HCT116 (cell line): Measurements from ENCODE around the gene FBXW4. TPM values are rescaled to one million over a fixed set of nuclear protein-coding genes. Genes with fewer than 3 reads are reported as not detected.

Source experiments
- ATAC-seq: fragments of 200-7000 bp; cut with Tn5 transposase; 2 replicates; pipeline ENCODE4 v1.9.1; 2020; ENCODE audit warnings: mild to moderate bottlenecking, moderate library complexity
- BruUV-seq: library from RNA; stranded (reverse); fragments of 400-500 nt; replicated peaks from 2 replicates; lab custom pipeline; 2021; lab: Mats Ljungman, UMichigan
- CTCF ChIA-PET: fragments of 300-600 bp; sonication (Branson Sonifier 250); formaldehyde crosslinking; loops from one replicate; lab custom pipeline; 2021; ENCODE audit warnings: antibody characterized with exemption; lab: Charles Lee
- POLR2A ChIA-PET: fragments of 300-600, 350-600 bp; sonication (Branson Sonifier 250); formaldehyde crosslinking; loops from one replicate; lab custom pipeline; 2021; ENCODE audit warnings: antibody characterized with exemption; lab: Charles Lee
- RAD21 ChIA-PET, 2 experiments: fragments of 300-600 bp; sonication (Branson Sonifier 250); formaldehyde crosslinking; loops; one replicate each; lab custom pipeline; 2023; ENCODE audit warnings: low total read pairs in 2 of 2; ENCODE audit not compliant: uncharacterized antibody in 2 of 2, unreplicated experiment in 2 of 2, low non-redundant PET in 1 of 2; lab: Charles Lee
- DNase-seq: peaks from one replicate; pipeline ENCODE4 v3.0.0-alpha.2; 2010; ENCODE audit warnings: low read depth, low spot score
- H2AFZ ChIP-seq: fragments of 200-600 bp; shearing (Covaris generic), sonication (generic); 2 replicates; pipeline ENCODE4 v1.6.1; 2017; ENCODE audit warnings: low read depth, mixed run types, mixed read lengths, antibody characterized with exemption, low read length; ENCODE audit not compliant: poor library complexity, severe bottlenecking
- H3K27ac ChIP-seq: 2 replicates; pipeline ENCODE4 v1.5.1; 2012; ENCODE audit warnings: low read depth, low read length
- H3K27me3 ChIP-seq: fragments of 200-600 bp; sonication (generic); 2 replicates; pipeline ENCODE4 v1.6.1; 2016; ENCODE audit warnings: mixed run types, low read length, mixed read lengths; ENCODE audit not compliant: insufficient read depth
- H3K36me3 ChIP-seq, 2 experiments: fragments of 200-500 bp in 1 of 2; fragments of 200-600 bp in 1 of 2; sonication (Bioruptor generic) in 1 of 2; sonication (generic) in 1 of 2; 2 replicates each; pipeline versions ENCODE4 v1.5.1 to v1.6.1; 2014 to 2016; ENCODE audit warnings: low read length in 2 of 2, inconsistent platforms in 1 of 2, mixed read lengths in 1 of 2, mixed run types in 1 of 2; ENCODE audit not compliant: insufficient read depth in 2 of 2, control insufficient read depth in 1 of 2
- H3K4me1 ChIP-seq, 2 experiments: fragments of 200-600 bp in 1 of 2; sonication (generic) in 1 of 2; 2 replicates each; pipeline versions ENCODE4 v1.5.1 to v1.6.1; 2012 to 2017; ENCODE audit warnings: low read length in 2 of 2, inconsistent platforms in 1 of 2, mild to moderate bottlenecking in 1 of 2, mixed read lengths in 1 of 2, mixed run types in 1 of 2, moderate library complexity in 1 of 2; ENCODE audit not compliant: insufficient read depth in 2 of 2, control insufficient read depth in 1 of 2
- H3K4me2 ChIP-seq: fragments of 200-600 bp; sonication (generic); 2 replicates; pipeline ENCODE4 v1.6.1; 2017; ENCODE audit warnings: mixed run types, low read length, mixed read lengths
- H3K4me3 ChIP-seq, 2 experiments: fragments of 200-600 bp in 1 of 2; sonication (generic) in 1 of 2; replicated peaks in 1 of 2; 2 replicates each; pipeline ENCODE4 v1.5.1; 2011 to 2016; ENCODE audit warnings: low read length in 2 of 2, control low read depth in 1 of 2, low read depth in 1 of 2, mild to moderate bottlenecking in 1 of 2, mixed read lengths in 1 of 2, mixed run types in 1 of 2
- H3K79me2 ChIP-seq: fragments of 200-600 bp; sonication (generic); 2 replicates; pipeline ENCODE4 v1.6.1; 2017; ENCODE audit warnings: mild to moderate bottlenecking, mixed run types, low read length, moderate library complexity, mixed read lengths; ENCODE audit not compliant: insufficient read depth
- H3K9ac ChIP-seq: fragments of 200-600 bp; sonication (generic); 2 replicates; pipeline ENCODE4 v1.6.1; 2016; ENCODE audit warnings: low read length, mixed read lengths
- H3K9me2 ChIP-seq: fragments of 200-600 bp; sonication (generic), shearing (Covaris generic); 2 replicates; pipeline ENCODE4 v1.6.1; 2017; ENCODE audit warnings: mixed run types, mild to moderate bottlenecking, moderate library complexity; ENCODE audit not compliant: insufficient read depth
- H3K9me3 ChIP-seq, 2 experiments: fragments of 200-500 bp in 1 of 2; fragments of 200-600 bp in 1 of 2; sonication (Bioruptor generic) in 1 of 2; sonication (generic) in 1 of 2; 2 replicates each; pipeline ENCODE4 v1.6.1; 2014 to 2017; ENCODE audit warnings: low read length in 2 of 2, mixed read lengths in 2 of 2, inconsistent platforms in 1 of 2, low read depth in 1 of 2, mild to moderate bottlenecking in 1 of 2, mixed run types in 1 of 2, moderate library complexity in 1 of 2; ENCODE audit not compliant: control insufficient read depth in 1 of 2, insufficient read depth in 1 of 2
- H4K20me1 ChIP-seq: fragments of 200-600 bp; sonication (generic), shearing (Covaris generic); 2 replicates; pipeline ENCODE4 v1.6.1; 2017; ENCODE audit warnings: mixed run types, mild to moderate bottlenecking, moderate library complexity; ENCODE audit not compliant: insufficient read depth
- CBX3 ChIP-seq: IDR thresholded peaks from 2 replicates; pipeline ENCODE4 v1.6.1; 2012; ENCODE audit warnings: low read depth
- EGR1 ChIP-seq: IDR thresholded peaks from 2 replicates; pipeline ENCODE4 v1.6.1; 2012; ENCODE audit warnings: low read depth
- EZH2 ChIP-seq: fragments of 200-600 bp; sonication (generic); IDR thresholded peaks from 2 replicates; pipeline ENCODE4 v1.6.1; 2017; ENCODE audit warnings: antibody characterized with exemption, mixed run types
- EZH2phosphoT487 ChIP-seq: fragments of 200-600 bp; IDR thresholded peaks from 2 replicates; pipeline ENCODE4 v1.6.1; 2018; ENCODE audit warnings: antibody characterized with exemption, borderline replicate concordance
- JUND ChIP-seq: IDR thresholded peaks from 2 replicates; pipeline ENCODE4 v1.6.1; 2012
- REST ChIP-seq: IDR thresholded peaks from 2 replicates; pipeline ENCODE4 v1.6.1; 2012; ENCODE audit warnings: low read depth
- SIN3A ChIP-seq: IDR thresholded peaks from 2 replicates; pipeline ENCODE4 v1.6.1; 2012; ENCODE audit warnings: low read depth
- TCF7L2 ChIP-seq: IDR thresholded peaks from 2 replicates; pipeline ENCODE4 v1.7.0; 2011; ENCODE audit warnings: borderline replicate concordance, inconsistent platforms; ENCODE audit not compliant: insufficient read depth, insufficient read length; ENCODE audit errors: extremely low read depth
- ZFX ChIP-seq: fragments of 450-650 bp; IDR thresholded peaks from 2 replicates; pipeline ENCODE4 v1.6.1; 2017
- ZNF274 ChIP-seq: fragments of 200-500 bp; sonication (Bioruptor generic); IDR thresholded peaks from 2 replicates; pipeline ENCODE4 v1.6.1; 2014; ENCODE audit warnings: mild to moderate bottlenecking, low read depth, low read length, inconsistent platforms
- intact Hi-C: fragments of 100-400 bp; cut with micrococcal nuclease; formaldehyde crosslinking; loops from 2 replicates; pipeline ENCODE4 v1.10.0; 2022
- total RNA-seq: library from RNA; stranded (reverse); gene quantifications from one replicate; pipeline ENCODE4 v1.2.1, GENCODE V29; 2021; ENCODE audit not compliant: unreplicated experiment

Gene FBXW4
- total RNA-seq, 1 experiment from 2014 or later, result 35.3 TPM

DNA sequence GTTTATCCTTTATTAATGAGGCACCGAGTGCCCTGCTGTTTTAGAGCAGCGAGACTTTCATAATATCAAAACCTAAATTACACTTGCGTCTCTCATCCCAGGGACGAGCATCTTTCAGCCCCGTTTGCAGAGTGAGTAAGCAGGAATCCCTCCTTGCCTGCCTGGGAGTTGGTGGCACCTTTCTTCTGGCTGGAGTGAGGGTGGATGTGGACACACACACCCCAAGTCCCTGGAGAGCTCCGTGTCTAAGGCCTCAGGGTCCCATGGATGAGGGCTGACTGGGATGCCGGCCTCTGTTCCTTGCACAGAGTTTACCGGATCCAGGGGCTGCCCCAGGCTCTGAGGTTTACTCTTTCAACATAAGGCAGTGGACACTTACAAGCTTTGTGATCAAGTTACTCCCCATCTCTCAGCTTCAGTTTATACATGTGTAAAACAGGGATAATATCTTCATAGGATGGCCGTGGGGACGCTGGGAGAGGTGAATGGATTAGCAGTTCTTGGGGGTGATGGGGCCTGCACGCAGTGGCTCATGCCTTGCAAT is 131.4 kb downstream of the FBXW4 start:
- Histone ChIP-seq H4K20me1 (no peaks in the 10 kb centered on the region), H3K27ac (no peak overlapping the region), H2AFZ (no peak overlapping the region), H3K36me3 (no peaks in the 10 kb centered on the region), H3K9me3 (no peaks in the 10 kb centered on the region), H3K4me3 (no peak overlapping the region), H3K79me2 (no peaks in the 10 kb centered on the region)
- ChIA-PET RAD21 (no interaction called here), POLR2A (no interaction called here), CTCF (no interaction called here)
- no peak for DNase-seq
- no peak for TF ChIP-seq SIN3A
- TF ChIP-seq ZNF274, result no peak
- TF ChIP-seq EZH2, result no peak
- no peak for TF ChIP-seq ZFX
- TF ChIP-seq TCF7L2, result no peak
- no peak for TF ChIP-seq CBX3
- no peak for TF ChIP-seq EGR1
- no peak for TF ChIP-seq REST
- no peak for TF ChIP-seq EZH2phosphoT487
- TF ChIP-seq JUND, result no peak
- TF ChIP-seq, all 23 proteins: peak for 0
- no peak overlapping the region for H3K4me2 ChIP-seq
- ATAC-seq, result no peak
- H3K9me2 ChIP-seq, result no peaks in the 10 kb centered on the region
- no peak overlapping the region for H3K9ac ChIP-seq
- BruUV-seq, result no TSS peak
- intact Hi-C loops, result no loop called here
- H3K4me1 ChIP-seq, result peaks cover 0 to 3% of the 10 kb centered on the region in 2 experiments; a peak in 3 of 4 replicates
- no peaks in the 10 kb centered on the region; the same call in 1 of the 2 replicates for H3K27me3 ChIP-seq
